Dendritic cell treated with granulocyte-macrophage colony-stimulating factor and Interleukin-4, amounts not matched to agents 40 ng/mL and 50 ng/mL, for 4 days (primary cell): ENCODE data around the gene RASD2.

Experiments used
- H3K27ac Mint-ChIP-seq: one replicate; pipeline ENCODE4 v1.8.0; 2022; ENCODE audit warnings: mild to moderate bottlenecking, mixed read lengths
- H3K27me3 Mint-ChIP-seq: one replicate; pipeline ENCODE4 v1.8.0; 2022; ENCODE audit warnings: mild to moderate bottlenecking, mixed read lengths
- H3K36me3 Mint-ChIP-seq: one replicate; pipeline ENCODE4 v1.8.0; 2022; ENCODE audit warnings: low read depth, mixed read lengths
- H3K4me1 Mint-ChIP-seq: one replicate; pipeline ENCODE4 v1.8.0; 2022; ENCODE audit warnings: low read depth, mixed read lengths
- H3K4me3 Mint-ChIP-seq: one replicate; pipeline ENCODE4 v1.8.0; 2022; ENCODE audit warnings: mild to moderate bottlenecking, moderate library complexity, mixed read lengths
- H3K9me3 Mint-ChIP-seq: one replicate; pipeline ENCODE4 v1.8.0; 2022; ENCODE audit warnings: mixed read lengths
- intact Hi-C: fragments of 100-400 bp; cut with micrococcal nuclease; formaldehyde crosslinking; loops from one replicate; pipeline ENCODE4 v1.15.0; 2022

Gene RASD2

DNA sequence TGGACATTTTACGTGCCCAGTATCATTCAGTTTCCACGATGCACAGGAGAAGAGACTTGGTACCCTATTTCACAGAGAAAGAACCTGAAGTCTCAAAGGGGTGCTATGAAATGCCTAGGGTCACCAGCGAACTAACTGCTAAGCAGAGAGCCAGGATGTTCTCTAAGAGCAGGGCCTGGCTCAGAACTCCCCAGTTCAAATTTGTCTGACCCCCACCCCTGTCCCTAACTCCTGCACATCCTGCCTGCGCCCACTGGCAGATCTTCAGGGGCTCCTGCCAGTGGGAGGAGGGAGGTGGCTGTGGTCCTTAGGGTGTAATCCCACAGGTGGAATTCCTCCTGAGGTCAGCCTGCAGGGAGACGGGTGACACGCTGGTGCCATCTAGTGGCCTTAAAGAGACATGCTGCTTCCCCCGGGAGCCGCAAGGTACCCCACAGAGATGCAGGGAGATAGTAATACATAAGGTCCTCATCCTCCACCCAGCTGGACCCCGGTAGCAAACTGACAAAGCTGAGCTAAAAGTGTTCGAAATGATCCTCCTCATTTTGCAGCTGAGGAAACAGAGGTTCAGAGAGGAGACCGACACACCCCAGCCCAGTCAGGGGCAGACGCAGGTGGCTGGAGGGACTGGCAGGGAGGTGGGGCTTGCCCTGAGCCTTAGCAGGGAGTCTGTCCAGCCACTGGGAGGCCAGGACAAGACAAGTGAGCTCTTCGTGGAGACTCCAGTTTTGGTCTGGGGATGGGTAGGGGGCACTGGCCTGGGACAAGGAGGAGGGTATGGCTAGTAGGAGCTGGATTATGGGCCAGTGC is 42.4 kb downstream of the RASD2 start:
- Mint-ChIP-seq H3K36me3 (no peaks in the 10 kb centered on the region), H3K4me1 (peaks cover 12% of the 10 kb centered on the region), H3K4me3 (no peak overlapping the region), H3K27me3 (peaks cover 10% of the 10 kb centered on the region), H3K27ac (no peak overlapping the region), H3K9me3 (no peaks in the 10 kb centered on the region)
- intact Hi-C loops: loop anchor here (1.0 to 2.0 kb wide), 2 partner anchors 152 to 233 kb away; no protein-coding TSS in a partner anchor

DNA sequence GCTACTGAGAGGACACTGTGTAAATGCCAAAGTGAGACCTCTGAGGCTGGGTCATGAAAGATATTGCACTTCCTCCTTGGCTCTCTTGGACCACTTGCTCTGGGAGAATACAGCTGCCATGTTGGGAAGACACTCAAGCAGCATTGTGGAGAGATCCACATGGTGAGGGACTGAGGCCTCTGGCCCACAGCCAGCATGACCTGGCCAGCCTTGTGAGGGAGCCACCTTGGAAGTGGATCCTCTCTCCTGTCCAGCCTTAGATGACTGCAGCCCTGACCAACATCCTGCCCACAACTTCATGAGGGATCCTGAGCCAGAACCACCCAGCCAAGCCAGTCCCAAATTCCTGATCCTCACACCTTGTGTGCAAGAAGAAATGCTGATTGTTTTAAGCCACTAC is 46.1 kb downstream of the RASD2 start:
- intact Hi-C loops: no loop called here
- no peak overlapping the region for H3K27ac Mint-ChIP-seq
- no peaks in the 10 kb centered on the region for H3K9me3 Mint-ChIP-seq
- H3K4me1 Mint-ChIP-seq: peaks cover 35% of the 10 kb centered on the region
- peaks cover 9% of the 10 kb centered on the region for H3K27me3 Mint-ChIP-seq
- no peak overlapping the region for H3K4me3 Mint-ChIP-seq
- H3K36me3 Mint-ChIP-seq: no peaks in the 10 kb centered on the region

DNA sequence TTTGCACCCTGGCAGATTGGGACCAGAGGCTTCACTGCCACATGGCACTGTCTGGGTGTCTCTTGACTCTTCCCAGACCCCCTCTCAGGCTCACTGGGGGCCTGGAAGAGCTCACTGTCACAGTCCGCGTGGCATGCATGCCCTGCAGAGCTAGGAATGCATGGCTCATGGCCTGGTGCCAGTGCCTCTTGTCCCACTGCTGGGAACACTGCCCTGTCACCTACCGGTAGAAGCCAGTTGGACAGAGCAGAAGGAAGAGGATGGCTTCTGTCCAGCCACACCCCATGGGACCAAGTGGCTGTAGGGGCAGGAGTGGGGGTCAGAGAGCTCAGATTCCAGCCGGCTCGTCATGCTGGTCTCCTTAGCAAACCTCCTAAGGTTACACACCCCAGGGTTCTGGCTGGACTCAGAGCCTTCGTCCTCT is 46.8 kb downstream of the RASD2 start:
- Mint-ChIP-seq H3K9me3 (no peaks in the 10 kb centered on the region), H3K27me3 (peaks cover 9% of the 10 kb centered on the region), H3K27ac (no peak overlapping the region), H3K36me3 (no peaks in the 10 kb centered on the region), H3K4me1 (peaks cover 36% of the 10 kb centered on the region), H3K4me3 (no peak overlapping the region)
- intact Hi-C loops: no loop called here

DNA sequence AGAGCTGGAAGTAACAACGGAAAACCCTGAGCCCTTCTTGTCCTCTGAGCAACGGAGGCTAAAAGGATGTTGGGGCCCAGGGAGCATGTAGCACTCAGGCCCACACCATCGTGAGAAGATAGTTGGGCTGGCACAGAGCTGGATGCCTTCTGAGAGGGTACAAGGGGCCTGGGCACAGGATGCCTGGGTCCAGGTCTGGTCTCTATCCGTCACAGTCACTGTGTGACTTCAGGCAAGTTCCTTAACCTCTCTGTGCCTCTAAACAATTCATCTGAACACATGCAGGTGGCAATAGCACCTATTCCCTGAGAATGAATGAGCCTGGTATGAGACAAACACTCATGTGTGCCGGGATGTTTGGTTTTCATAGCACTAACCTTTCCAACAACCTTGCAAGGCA is 47.3 kb downstream of the RASD2 start:
- Mint-ChIP-seq H3K27me3 (peaks cover 14% of the 10 kb centered on the region), H3K9me3 (no peaks in the 10 kb centered on the region), H3K4me3 (no peak overlapping the region), H3K4me1 (peaks cover 40% of the 10 kb centered on the region), H3K27ac (no peak overlapping the region), H3K36me3 (no peaks in the 10 kb centered on the region)
- intact Hi-C loops: no loop called here

DNA sequence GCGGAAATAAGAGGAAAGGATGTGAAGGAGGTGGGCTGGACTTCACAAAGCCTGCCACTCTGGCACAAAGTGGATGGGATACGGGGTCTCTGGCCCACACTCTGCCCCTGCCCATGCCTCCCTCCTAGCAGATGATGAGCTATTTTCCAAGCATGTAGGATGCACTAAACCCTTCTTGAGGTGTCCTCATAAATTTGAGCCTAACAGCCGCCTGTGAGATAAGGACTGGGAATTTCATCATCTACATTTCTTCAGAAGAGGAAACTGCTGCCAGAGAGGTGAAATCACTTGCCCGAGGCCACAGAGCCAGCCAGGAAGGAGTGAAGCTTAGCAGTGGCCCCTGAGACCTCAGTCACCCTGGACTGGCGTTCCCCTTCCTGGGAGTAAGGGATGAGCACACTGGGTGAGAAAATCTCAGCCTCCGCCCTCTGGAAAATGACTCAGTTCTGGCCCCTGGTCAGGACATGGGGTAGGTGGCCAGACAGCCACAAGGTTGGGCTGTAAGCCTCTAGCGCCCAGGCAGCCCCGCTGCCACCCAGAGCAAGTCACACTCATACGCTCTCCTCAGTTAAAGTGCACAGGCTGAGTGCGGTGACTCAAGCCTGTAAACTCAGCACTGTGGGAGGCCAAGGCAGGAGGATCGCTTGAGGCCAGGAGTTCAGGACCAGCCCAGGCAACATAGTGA is 48.6 kb downstream of the RASD2 start:
- Mint-ChIP-seq H3K4me3 (no peak overlapping the region), H3K9me3 (no peaks in the 10 kb centered on the region), H3K4me1 (peaks cover 46% of the 10 kb centered on the region), H3K27me3 (peaks cover 16% of the 10 kb centered on the region), H3K36me3 (no peaks in the 10 kb centered on the region), H3K27ac (peak overlapping the region; percentile 50)
- intact Hi-C loops: no loop called here

DNA sequence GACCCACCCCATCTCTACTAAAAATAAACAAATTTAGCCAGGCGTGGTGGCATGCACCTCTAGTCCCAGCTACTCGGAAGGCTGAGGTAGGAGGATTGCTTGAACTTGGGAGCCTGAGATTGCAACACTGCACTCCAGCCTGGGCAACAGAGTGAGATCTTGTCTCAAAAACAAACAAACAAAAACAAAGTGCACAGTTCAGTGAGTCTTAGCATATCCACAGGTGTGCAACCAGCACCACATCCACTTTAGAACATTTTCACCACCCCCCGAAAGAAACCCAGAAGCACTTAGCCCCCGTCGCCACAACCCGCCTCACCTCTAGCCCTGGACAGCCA is 49.1 kb downstream of the RASD2 start:
- no peaks in the 10 kb centered on the region for H3K36me3 Mint-ChIP-seq

DNA sequence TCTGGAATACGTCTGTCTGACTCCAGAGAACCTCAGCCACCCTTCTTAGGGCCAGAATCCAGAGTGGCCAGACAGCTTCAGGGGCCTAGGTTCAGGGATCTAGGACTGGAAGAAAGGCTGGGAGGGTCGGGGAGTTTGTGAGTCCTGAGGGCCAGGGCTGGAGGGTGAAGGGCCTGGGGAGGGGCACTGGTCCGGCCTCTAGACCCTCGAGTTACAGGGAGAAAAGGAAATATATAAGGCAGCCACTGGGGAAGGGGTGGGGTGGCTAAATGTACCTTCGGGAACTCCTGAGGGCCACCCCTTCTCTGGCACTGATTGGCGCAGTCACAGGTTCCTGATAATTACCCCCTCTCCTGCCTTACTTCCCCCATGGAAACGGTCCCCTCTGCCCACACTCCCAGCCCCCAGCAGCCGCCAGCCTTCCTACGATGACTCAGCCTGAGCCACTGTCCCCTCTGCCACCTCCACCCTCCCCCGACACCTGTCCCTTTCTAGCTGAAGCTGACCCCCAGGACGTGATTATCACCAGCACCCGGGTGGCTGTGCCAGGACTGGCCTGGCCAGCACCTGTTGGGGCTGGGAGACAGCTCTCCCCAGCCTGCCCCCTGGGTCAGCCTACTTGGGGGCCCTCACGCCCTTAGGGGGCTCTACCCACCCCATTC is 50.1 kb downstream of the RASD2 start:
- intact Hi-C loops: no loop called here
- Mint-ChIP-seq H3K4me3 (no peak overlapping the region), H3K27me3 (peaks cover 18% of the 10 kb centered on the region), H3K9me3 (no peaks in the 10 kb centered on the region), H3K4me1 (peaks cover 51% of the 10 kb centered on the region), H3K27ac (peak overlapping the region; percentile 39), H3K36me3 (no peaks in the 10 kb centered on the region)

More for the DNA sequence above, 49.1 kb downstream of the RASD2 start:
- Mint-ChIP-seq H3K9me3 (no peaks in the 10 kb centered on the region), H3K27me3 (peaks cover 17% of the 10 kb centered on the region), H3K4me1 (peaks cover 48% of the 10 kb centered on the region), H3K4me3 (no peak overlapping the region), H3K27ac (peak overlapping the region; percentile 50)
- intact Hi-C loops: no loop called here

DNA sequence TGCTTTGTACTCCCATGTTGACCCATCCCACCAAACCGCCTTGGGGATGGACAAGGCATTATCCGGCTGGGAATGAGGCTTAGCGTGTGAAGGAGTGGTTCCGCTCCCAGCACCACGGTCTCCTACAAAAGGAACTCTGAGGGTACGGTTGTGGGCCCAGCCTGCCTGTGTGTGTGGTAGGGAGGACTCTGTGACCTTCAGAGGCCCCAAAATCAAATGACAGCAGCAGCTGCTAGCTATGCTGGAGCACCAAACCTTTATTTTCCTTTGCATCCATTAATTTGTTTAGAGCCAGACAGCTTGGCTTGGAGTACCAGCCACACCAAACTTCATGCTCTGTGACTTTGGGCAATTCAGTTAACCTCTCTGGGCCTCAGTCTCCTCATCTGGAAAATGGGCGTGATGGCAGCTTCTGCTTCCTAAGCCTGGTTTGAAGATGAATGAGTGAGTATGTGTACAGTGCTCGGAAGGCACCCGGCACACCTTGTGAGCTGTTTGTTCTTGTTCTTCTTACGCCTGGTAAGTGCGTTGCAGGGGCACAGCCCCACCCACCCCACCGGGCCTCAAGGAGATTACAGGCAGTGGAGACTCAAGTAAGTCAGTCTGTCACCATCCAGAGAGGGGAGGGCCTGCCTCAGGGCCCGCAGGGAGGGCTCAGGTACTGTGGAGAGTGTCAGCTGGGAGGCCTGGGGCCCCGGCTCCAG is 51.2 kb downstream of the RASD2 start:
- intact Hi-C loops: no loop called here
- Mint-ChIP-seq H3K4me3 (no peak overlapping the region), H3K27ac (no peak overlapping the region), H3K27me3 (peaks cover 20% of the 10 kb centered on the region), H3K9me3 (no peaks in the 10 kb centered on the region), H3K36me3 (no peaks in the 10 kb centered on the region), H3K4me1 (peaks cover 51% of the 10 kb centered on the region)

DNA sequence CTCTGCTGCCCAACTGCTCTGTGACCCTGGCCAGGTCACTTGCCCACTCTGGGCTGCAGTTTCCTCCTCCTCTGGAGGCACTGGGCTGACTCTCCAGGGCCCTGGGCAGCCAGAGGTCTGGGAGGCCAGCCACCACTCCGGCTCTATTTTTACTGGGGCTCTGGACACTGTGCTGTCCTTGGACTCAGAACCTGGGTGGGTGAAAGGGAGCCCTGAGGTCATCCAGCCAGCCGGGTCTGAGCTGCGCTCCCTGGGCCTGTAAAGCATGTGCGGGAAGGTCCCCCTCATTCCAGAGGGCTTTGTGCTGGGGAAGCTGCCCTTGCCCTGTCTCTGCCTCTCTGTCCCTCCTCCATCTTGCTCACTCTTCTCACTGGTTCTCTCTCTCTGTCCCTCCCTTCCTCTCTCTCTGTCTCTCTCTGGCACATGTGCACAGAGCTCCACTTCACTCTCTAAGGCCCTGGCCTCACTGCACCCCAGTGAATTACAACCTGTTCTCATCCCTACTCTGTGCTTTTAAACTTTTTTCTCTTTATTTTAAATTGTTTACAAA is 51.9 kb downstream of the RASD2 start:
- Mint-ChIP-seq H3K27ac (no peak overlapping the region), H3K27me3 (peaks cover 20% of the 10 kb centered on the region), H3K4me1 (peaks cover 51% of the 10 kb centered on the region), H3K9me3 (no peaks in the 10 kb centered on the region), H3K36me3 (no peaks in the 10 kb centered on the region), H3K4me3 (no peak overlapping the region)
- intact Hi-C loops: no loop called here

DNA sequence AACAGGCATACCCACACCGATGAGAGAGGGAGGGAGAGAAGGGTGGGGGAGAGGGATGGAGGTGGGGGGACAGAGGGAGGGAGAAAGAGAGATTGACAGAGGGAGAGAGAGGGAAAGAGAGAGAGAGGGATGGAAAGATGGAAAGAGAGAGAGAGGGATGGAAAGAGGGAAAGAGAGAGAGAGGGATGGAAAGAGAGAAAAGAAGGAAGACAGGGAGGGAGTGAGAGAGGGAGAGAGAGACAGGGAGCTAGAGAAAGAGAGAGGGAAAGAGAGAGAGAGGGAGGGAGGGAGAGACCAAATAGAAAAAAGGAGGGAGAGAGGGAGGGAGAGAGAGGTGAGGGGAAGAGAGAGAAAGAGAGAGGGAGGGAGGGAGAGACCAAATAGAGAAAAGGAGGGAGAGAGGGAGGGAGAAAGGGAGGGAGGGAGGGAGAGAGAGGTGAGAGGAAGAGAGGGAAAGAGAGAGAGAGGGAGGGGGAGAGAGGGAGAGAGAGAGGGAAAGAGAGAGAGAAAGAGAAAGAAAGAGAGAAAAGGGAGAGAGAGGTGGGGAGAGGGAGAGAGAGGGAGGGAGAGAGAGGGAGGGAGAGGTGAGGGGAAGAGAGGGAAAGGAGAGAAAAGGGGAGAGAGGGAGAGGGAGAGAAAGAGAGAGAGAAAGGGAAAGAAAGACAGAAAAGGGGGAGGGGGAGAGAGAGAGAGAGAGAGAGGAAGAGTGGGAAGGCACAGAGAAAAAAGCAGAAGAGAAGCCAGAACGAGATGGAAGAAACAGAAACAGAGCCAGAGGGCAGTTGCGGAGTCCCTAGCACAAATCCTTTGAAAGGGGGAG is 52.6 kb downstream of the RASD2 start:
- H3K36me3 Mint-ChIP-seq: no peaks in the 10 kb centered on the region
- peaks cover 54% of the 10 kb centered on the region for H3K4me1 Mint-ChIP-seq
- intact Hi-C loops: no loop called here
- no peak overlapping the region for H3K27ac Mint-ChIP-seq
- no peaks in the 10 kb centered on the region for H3K9me3 Mint-ChIP-seq
- H3K4me3 Mint-ChIP-seq: no peak overlapping the region
- H3K27me3 Mint-ChIP-seq: peaks cover 20% of the 10 kb centered on the region

DNA sequence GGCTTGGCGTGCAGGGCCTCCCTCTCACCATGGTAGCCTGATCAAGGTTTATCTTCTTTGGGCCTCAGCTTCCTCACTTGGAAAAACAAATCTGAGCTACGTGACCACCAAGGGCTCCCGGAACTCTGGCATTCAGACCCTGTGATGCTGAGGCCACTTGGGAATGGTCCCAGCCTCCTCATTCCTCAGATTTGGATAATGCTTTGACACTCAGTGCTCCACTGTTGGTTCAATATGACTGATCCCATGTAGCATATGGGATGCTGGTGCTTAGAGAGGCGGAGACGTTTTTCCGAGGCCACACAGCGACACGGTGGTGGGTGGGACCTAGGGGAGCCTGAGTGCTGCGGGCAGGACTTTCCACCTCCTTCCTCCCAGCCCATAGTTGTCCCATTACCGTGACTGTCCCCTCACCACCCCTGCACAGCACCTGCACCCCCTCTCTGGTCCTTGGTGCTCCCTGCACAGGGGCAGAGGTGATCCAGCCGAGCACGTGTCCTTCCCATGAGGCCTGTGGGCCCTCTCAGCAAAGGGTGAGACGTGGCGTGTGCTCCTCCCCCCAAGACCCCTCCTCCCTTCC is 53.4 kb downstream of the RASD2 start:
- Mint-ChIP-seq H3K9me3 (no peaks in the 10 kb centered on the region), H3K4me1 (peaks cover 54% of the 10 kb centered on the region), H3K4me3 (no peak overlapping the region), H3K36me3 (no peaks in the 10 kb centered on the region), H3K27me3 (peaks cover 24% of the 10 kb centered on the region), H3K27ac (no peak overlapping the region)
- intact Hi-C loops: no loop called here

DNA sequence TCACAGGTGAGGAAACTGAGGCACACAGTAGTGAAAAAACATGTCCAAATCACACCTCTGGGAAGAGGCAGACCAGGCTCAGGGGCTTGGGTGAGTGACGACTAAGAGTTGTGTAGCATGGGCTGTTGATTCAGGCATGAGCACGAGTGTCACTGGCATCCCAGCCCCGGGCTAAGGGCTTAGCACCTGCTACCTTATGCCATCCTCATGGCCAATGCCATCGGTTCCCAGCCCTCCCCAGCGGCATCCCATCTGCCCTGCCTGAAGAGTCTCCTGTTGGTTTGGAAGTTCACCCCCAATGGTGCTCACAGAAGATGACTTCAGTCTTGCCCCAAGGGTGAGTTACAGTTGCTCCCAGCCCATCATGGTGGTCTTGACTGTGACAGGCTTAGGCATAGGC is 54.1 kb downstream of the RASD2 start:
- no peak overlapping the region for H3K27ac Mint-ChIP-seq
- intact Hi-C loops: no loop called here
- no peak overlapping the region for H3K4me3 Mint-ChIP-seq
- no peaks in the 10 kb centered on the region for H3K36me3 Mint-ChIP-seq
- peaks cover 24% of the 10 kb centered on the region for H3K27me3 Mint-ChIP-seq
- peaks cover 48% of the 10 kb centered on the region for H3K4me1 Mint-ChIP-seq
- no peaks in the 10 kb centered on the region for H3K9me3 Mint-ChIP-seq

DNA sequence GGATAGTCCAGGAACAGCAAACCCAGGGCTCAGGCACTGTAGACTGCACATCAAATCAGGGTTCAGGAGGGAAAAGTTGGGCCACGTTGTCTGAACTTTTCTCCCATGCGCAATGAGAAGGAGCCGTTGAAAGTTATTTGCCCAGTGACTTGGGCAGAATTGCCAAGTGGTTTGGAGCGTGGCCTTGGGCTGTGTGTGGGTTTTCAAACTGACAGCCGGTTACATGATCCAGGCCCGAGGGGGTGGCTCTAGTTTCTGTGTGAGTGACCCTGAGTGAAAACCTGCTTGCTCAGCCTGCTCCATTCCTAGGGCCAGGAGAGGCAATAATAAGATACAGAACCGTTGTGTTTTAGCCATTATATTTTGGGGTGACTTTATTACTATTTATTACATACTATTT is 56.2 kb downstream of the RASD2 start:
- Mint-ChIP-seq H3K4me1 (peaks cover 34% of the 10 kb centered on the region), H3K27ac (no peak overlapping the region), H3K9me3 (no peaks in the 10 kb centered on the region)

More for the DNA sequence above, 56.2 kb downstream of the RASD2 start:
- Mint-ChIP-seq H3K4me3 (no peak overlapping the region), H3K27me3 (peaks cover 24% of the 10 kb centered on the region), H3K36me3 (no peaks in the 10 kb centered on the region)
- intact Hi-C loops: no loop called here
